OCI-LY1 (cell line): ENCODE measurements around the gene NAA16.

Source experiments
- H2AFZ ChIP-seq: fragments of 200-600 bp; sonication (generic), shearing (Covaris generic); 2 replicates; pipeline ENCODE4 v1.6.0; 2014; ENCODE audit warnings: antibody characterized with exemption, mild to moderate bottlenecking, low read length
- H3F3A ChIP-seq: fragments of 200-600 bp; sonication (generic), shearing (Covaris generic); 2 replicates; pipeline ENCODE4 v1.6.0; 2014; ENCODE audit warnings: mild to moderate bottlenecking, antibody characterized with exemption, low read length, moderate library complexity; ENCODE audit not compliant: insufficient read depth
- H3K27ac ChIP-seq: fragments of 200-600 bp; sonication (generic); 2 replicates; pipeline ENCODE4 v1.5.1; 2014; ENCODE audit warnings: low read length, mixed run types, mild to moderate bottlenecking, low read depth; ENCODE audit not compliant: poor library complexity, severe bottlenecking
- H3K27me3 ChIP-seq: fragments of 200-600 bp; sonication (generic); 2 replicates; pipeline ENCODE4 v1.6.0; 2014; ENCODE audit warnings: antibody characterized with exemption, mild to moderate bottlenecking, low read length, moderate library complexity; ENCODE audit not compliant: insufficient read depth
- H3K36me3 ChIP-seq: fragments of 200-600 bp; sonication (generic); 2 replicates; pipeline ENCODE4 v1.6.1; 2014; ENCODE audit warnings: mild to moderate bottlenecking, antibody characterized with exemption, low read length, moderate library complexity, mixed read lengths; ENCODE audit not compliant: insufficient read depth
- H3K4me1 ChIP-seq: fragments of 200-600 bp; sonication (generic); 2 replicates; pipeline ENCODE4 v1.5.1; 2014; ENCODE audit warnings: mild to moderate bottlenecking, low read length, moderate library complexity; ENCODE audit not compliant: insufficient read depth, severe bottlenecking
- H3K4me2 ChIP-seq: fragments of 200-600 bp; sonication (generic), shearing (Covaris generic); 2 replicates; pipeline ENCODE4 v1.6.1; 2014; ENCODE audit warnings: low read length
- H3K4me3 ChIP-seq: fragments of 200-600 bp; sonication (generic); 2 replicates; pipeline ENCODE4 v1.5.1; 2014; ENCODE audit warnings: low read length, low read depth, mild to moderate bottlenecking, mixed read lengths; ENCODE audit not compliant: poor library complexity, severe bottlenecking
- H3K79me2 ChIP-seq: fragments of 200-600 bp; shearing (Covaris generic); 2 replicates; pipeline ENCODE4 v1.6.1; 2016; ENCODE audit warnings: mixed run types, low read length, mixed read lengths; ENCODE audit not compliant: insufficient read depth
- H3K9ac ChIP-seq: fragments of 200-600 bp; sonication (generic), shearing (Covaris generic); 2 replicates; pipeline ENCODE4 v1.6.1; 2014; ENCODE audit warnings: mild to moderate bottlenecking, low read length, mixed read lengths
- H3K9me2 ChIP-seq: fragments of 200-600 bp; sonication (generic), shearing (Covaris generic); 2 replicates; pipeline ENCODE4 v1.6.1; 2014; ENCODE audit warnings: low read depth, mild to moderate bottlenecking, low read length, mixed read lengths
- H3K9me3 ChIP-seq: fragments of 200-600 bp; shearing (Covaris generic); 2 replicates; pipeline ENCODE4 v1.6.1; 2014; ENCODE audit warnings: low read length, mixed read lengths
- H4K20me1 ChIP-seq: fragments of 200-600 bp; sonication (generic), shearing (Covaris generic); 2 replicates; pipeline ENCODE4 v1.6.0; 2016; ENCODE audit warnings: mild to moderate bottlenecking, low read length; ENCODE audit not compliant: insufficient read depth
- CTCF ChIP-seq: fragments of 200-600 bp; sonication (generic), shearing (Covaris generic); IDR thresholded peaks from 2 replicates; pipeline ENCODE4 v1.5.1; 2017; ENCODE audit warnings: mild to moderate bottlenecking, antibody characterized with exemption, low read length, moderate library complexity, mixed read lengths
- EZH2 ChIP-seq: fragments of 200-600 bp; sonication (generic), shearing (Covaris generic); IDR thresholded peaks from 2 replicates; pipeline ENCODE4 v1.8.0; 2017; ENCODE audit warnings: borderline replicate concordance, mixed run types, mild to moderate bottlenecking, antibody characterized with exemption, low read length, moderate library complexity, mixed read lengths

The NAA16 gene

GRCh38 chr13:41387576-41387975, 76.5 kb downstream of the NAA16 start:
- Histone ChIP-seq H3K27me3 (no peaks in the 10 kb centered on the region), H3K4me2 (no peak overlapping the region), H3K79me2 (no peaks in the 10 kb centered on the region), H3K4me1 (peaks cover 28% of the 10 kb centered on the region), H3F3A (no peaks in the 10 kb centered on the region), H3K9me3 (no peaks in the 10 kb centered on the region), H3K27ac (no peak overlapping the region), H3K9ac (no peak overlapping the region), H3K4me3 (no peak overlapping the region), H3K9me2 (no peaks in the 10 kb centered on the region), H3K36me3 (no peaks in the 10 kb centered on the region), H2AFZ (no peak overlapping the region), H4K20me1 (no peaks in the 10 kb centered on the region)
- TF ChIP-seq CTCF (no peak), EZH2 (no peak)

GRCh38 chr13:41388143-41388881, 77.2 kb downstream of the NAA16 start:
- no peak overlapping the region for H3K9ac ChIP-seq
- H3K4me3 ChIP-seq, result no peak overlapping the region
- H3K9me2 ChIP-seq, result no peaks in the 10 kb centered on the region
- peaks cover 28% of the 10 kb centered on the region for H3K4me1 ChIP-seq
- H3K36me3 ChIP-seq, result no peaks in the 10 kb centered on the region
- TF ChIP-seq CTCF, result no peak
- TF ChIP-seq EZH2, result no peak
- H3K27ac ChIP-seq, result peak overlapping the region; percentile 14
- peak overlapping the region; percentile 11; the same call in 1 of the 2 replicates for H3K4me2 ChIP-seq
- no peaks in the 10 kb centered on the region for H3F3A ChIP-seq
- H3K79me2 ChIP-seq, result no peaks in the 10 kb centered on the region
- H3K9me3 ChIP-seq, result no peaks in the 10 kb centered on the region
- peak overlapping the region; percentile 90 for H2AFZ ChIP-seq
- no peaks in the 10 kb centered on the region for H3K27me3 ChIP-seq
- no peaks in the 10 kb centered on the region for H4K20me1 ChIP-seq

- Histone ChIP-seq H3F3A (no peaks in the 10 kb centered on the region), H3K27ac (no peak overlapping the region), H3K27me3 (no peaks in the 10 kb centered on the region), H3K4me3 (no peak overlapping the region), H3K36me3 (no peaks in the 10 kb centered on the region), H3K9me3 (no peaks in the 10 kb centered on the region), H3K79me2 (no peaks in the 10 kb centered on the region), H2AFZ (no peak overlapping the region), H3K9ac (no peak overlapping the region), H3K4me2 (no peak overlapping the region), H3K4me1 (peaks cover 28% of the 10 kb centered on the region), H4K20me1 (no peaks in the 10 kb centered on the region), H3K9me2 (no peaks in the 10 kb centered on the region)
- TF ChIP-seq EZH2 (no peak), CTCF (no peak)
Measured at GRCh38 chr13:41389580-41389979, 78.5 kb downstream of the NAA16 start.
